ENCODE data around the gene LTB4R. TPM values are rescaled to one million over a fixed set of nuclear protein-coding genes. Genes with fewer than 3 reads are reported as not detected.
A peak's percentile ranks its signal among the peaks of the same experiment; 100 is the strongest.
"Not testable (repeated sequence)": the region's sequence is repeated elsewhere in the genome, so short reads cannot be mapped to it uniquely, and the experiment has no call there.

The LTB4R gene
- total and polyA plus RNA-seq, 8 donors = 5.3 to 26.1 (median 6.5) TPM

- Histone ChIP-seq H3K4me1 (peaks cover 0 to 57% of the 10 kb centered on the region in 2 donors), H3K36me3 (peaks cover 0 to 10% of the 10 kb centered on the region in 2 donors), H3K27ac (peak overlapping the region in 1 of 2 donors; percentile 73), H3K4me3 (no peak overlapping the region), H3K9me3 (no peaks in the 10 kb centered on the region), H3K27me3 (no peaks in the 10 kb centered on the region)
- peak; percentile 6 for ATAC-seq
- no peak for DNase-seq
- TF ChIP-seq, protein P1, sequence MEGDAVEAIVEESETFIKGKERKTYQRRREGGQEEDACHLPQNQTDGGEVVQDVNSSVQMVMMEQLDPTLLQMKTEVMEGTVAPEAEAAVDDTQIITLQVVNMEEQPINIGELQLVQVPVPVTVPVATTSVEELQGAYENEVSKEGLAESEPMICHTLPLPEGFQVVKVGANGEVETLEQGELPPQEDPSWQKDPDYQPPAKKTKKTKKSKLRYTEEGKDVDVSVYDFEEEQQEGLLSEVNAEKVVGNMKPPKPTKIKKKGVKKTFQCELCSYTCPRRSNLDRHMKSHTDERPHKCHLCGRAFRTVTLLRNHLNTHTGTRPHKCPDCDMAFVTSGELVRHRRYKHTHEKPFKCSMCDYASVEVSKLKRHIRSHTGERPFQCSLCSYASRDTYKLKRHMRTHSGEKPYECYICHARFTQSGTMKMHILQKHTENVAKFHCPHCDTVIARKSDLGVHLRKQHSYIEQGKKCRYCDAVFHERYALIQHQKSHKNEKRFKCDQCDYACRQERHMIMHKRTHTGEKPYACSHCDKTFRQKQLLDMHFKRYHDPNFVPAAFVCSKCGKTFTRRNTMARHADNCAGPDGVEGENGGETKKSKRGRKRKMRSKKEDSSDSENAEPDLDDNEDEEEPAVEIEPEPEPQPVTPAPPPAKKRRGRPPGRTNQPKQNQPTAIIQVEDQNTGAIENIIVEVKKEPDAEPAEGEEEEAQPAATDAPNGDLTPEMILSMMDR (IDR thresholded peaks at IDR 0.05) = no peak
- intact Hi-C loops (cut with DNase I) = no loop called here
Measured at GRCh38 chr14:24327303-24327702, 16.0 kb downstream of the LTB4R start.

DNA sequence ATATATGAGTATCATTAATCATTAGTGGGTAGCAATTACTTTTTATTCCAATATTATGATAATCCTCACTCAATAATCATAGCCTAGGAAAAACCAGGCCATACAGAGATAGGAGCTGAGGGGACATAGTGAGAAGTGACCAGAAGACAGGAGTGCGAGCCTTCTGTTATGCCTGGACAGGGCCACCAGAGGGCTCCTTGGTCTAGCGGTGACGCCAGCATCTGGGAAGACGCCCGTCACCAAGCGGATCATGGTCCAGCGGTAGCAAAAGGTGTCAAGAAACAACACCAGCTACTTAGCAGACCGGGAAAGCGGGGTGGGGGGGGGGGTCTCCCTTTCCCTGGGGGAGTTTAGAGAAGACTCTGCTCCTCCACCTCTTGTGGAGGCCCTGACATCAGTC is 16.6 kb downstream of the LTB4R start:
- peaks cover 5 to 63% of the 10 kb centered on the region in 2 donors for H3K4me1 ChIP-seq

GRCh38 chr14:24329073-24329663 is 17.9 kb downstream of the LTB4R start:
- H3K36me3 ChIP-seq = peaks cover 0 to 4% of the 10 kb centered on the region in 2 donors
- intact Hi-C loops (cut with DNase I) = no loop called here
- TF ChIP-seq, protein P1 (IDR thresholded peaks at IDR 0.05) = no peak
- DNase-seq = peak in 1 of 4 donors; percentile 70
- peaks cover 17 to 76% of the 10 kb centered on the region in 2 donors for H3K4me1 ChIP-seq
- H3K4me3 ChIP-seq = no peak overlapping the region
- no peaks in the 10 kb centered on the region for H3K9me3 ChIP-seq
- H3K27ac ChIP-seq = peak overlapping the region in 1 of 2 donors; percentile 69
- no peak for ATAC-seq
- peaks cover 0 to 10% of the 10 kb centered on the region in 2 donors for H3K27me3 ChIP-seq

More for the DNA sequence above, 16.6 kb downstream of the LTB4R start:
- peak in 1 of 4 donors; percentile 85 for DNase-seq
- intact Hi-C loops (cut with DNase I); H3K36me3 ChIP-seq; H3K27me3 ChIP-seq; H3K4me3 ChIP-seq; H3K9me3 ChIP-seq; ATAC-seq: not testable (repeated sequence)
- TF ChIP-seq, protein P1 (IDR thresholded peaks at IDR 0.05) = peak; percentile 64 to 72
- peak overlapping the region in 1 of 2 donors; percentile 73 for H3K27ac ChIP-seq

- H3K27me3 ChIP-seq = peaks cover 4 to 16% of the 10 kb centered on the region in 2 donors
- peak in 2 of 4 donors; percentile 87 to 92 for DNase-seq
- intact Hi-C loops (cut with DNase I) = loop anchor here (5.0 to 10.0 kb wide), 3 partner anchors 103 to 345 kb away; no protein-coding TSS in a partner anchor
- no peak overlapping the region for H3K4me3 ChIP-seq
- H3K9me3 ChIP-seq = no peaks in the 10 kb centered on the region
- peaks cover 23 to 81% of the 10 kb centered on the region in 2 donors for H3K4me1 ChIP-seq
- ATAC-seq = peak; percentile 9
- H3K27ac ChIP-seq = peak overlapping the region in 1 of 2 donors; percentile 69
- TF ChIP-seq, protein P1 (IDR thresholded peaks at IDR 0.05) = no peak
- H3K36me3 ChIP-seq = peaks cover 0 to 4% of the 10 kb centered on the region in 2 donors
Measured at GRCh38 chr14:24329736-24330135, 18.4 kb downstream of the LTB4R start.

GRCh38 chr14:24330973-24331674 is 19.8 kb downstream of the LTB4R start:
- no peak overlapping the region for H3K4me3 ChIP-seq
- H3K27me3 ChIP-seq = peaks cover 9 to 27% of the 10 kb centered on the region in 2 donors
- H3K36me3 ChIP-seq = peaks cover 0 to 5% of the 10 kb centered on the region in 2 donors
- intact Hi-C loops (cut with DNase I) = loop anchor here (5.0 to 10.0 kb wide), 3 partner anchors 101 to 344 kb away; no protein-coding TSS in a partner anchor
- H3K27ac ChIP-seq = no peak overlapping the region
- TF ChIP-seq, protein P1 (IDR thresholded peaks at IDR 0.05) = no peak
- H3K9me3 ChIP-seq = no peaks in the 10 kb centered on the region
- peak in 1 of 4 donors; percentile 45 for DNase-seq
- peaks cover 26 to 95% of the 10 kb centered on the region in 2 donors for H3K4me1 ChIP-seq
- ATAC-seq = no peak

All from left lung (tissue), 10 donors.